ENCODE data around the gene MACO1.

DNA sequence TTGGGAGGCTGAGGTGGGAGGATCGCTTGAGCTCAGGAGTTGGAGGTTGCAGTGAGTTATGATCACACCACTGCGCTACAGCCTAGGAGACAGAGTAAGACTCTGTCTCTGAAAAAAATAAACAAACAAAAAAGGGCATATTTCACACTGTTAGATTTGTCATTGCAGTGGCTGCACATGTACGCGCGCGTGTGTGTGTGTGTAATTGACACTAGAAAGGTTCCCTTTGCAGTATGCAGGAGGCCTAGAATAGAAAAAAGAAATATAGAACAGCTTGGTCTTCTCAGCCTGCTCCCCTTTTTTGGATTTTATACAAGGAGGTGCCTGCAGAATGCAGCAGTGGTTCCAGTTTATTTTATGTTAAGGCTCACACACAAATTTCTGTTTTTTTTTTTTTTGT lies 8.6 kb downstream of the MACO1 start:
- TF ChIP-seq POLR2A (IDR thresholded peaks at IDR 0.05; ENCODE audit: control extremely low read depth in 1 of 2, low read depth in 2 of 2, low read length in 2 of 2) (no peak), CTCF (IDR thresholded peaks at IDR 0.05; ENCODE audit: control extremely low read depth in 1 of 3, insufficient read depth in 1 of 3, low read depth in 1 of 3, low read length in 3 of 3) (no peak), EZH2 (IDR thresholded peaks at IDR 0.05; ENCODE audit: low read depth, low read length, severe bottlenecking) (no peak), TCF12 (IDR thresholded peaks at IDR 0.05; ENCODE audit: low read depth, low read length) (no peak), POLR2AphosphoS5 (IDR thresholded peaks at IDR 0.05; ENCODE audit: low read depth, low read length) (no peak), HDAC6 (IDR thresholded peaks at IDR 0.05; ENCODE audit: low read depth, low read length) (no peak), CEBPB (IDR thresholded peaks at IDR 0.05; ENCODE audit: low read depth, low read length) (no peak), SRF (IDR thresholded peaks at IDR 0.05; ENCODE audit: low read depth, low read length) (no peak), KDM1A (IDR thresholded peaks at IDR 0.05; ENCODE audit: borderline replicate concordance, low read length) (no peak), CREB1 (IDR thresholded peaks at IDR 0.05) (no peak), SIN3A (conservative IDR thresholded peaks at IDR 0.05 in 1 of 2, IDR thresholded peaks at IDR 0.05 in 1 of 2; ENCODE audit: low read depth in 1 of 2, low read length in 2 of 2) (no peak), ZNF274 (IDR thresholded peaks at IDR 0.05; ENCODE audit: borderline replicate concordance, extremely low read depth, low read length) (no peak)
